Stimulated activated CD4-positive, alpha-beta T cell treated with anti-CD3 and anti-CD28 coated beads, Interleukin-2, amount 100 ng/mL, for 48 hours (primary cell): ENCODE results near the gene EMX2.
A peak's percentile ranks its signal among the peaks of the same experiment; 100 is the strongest.
"Not testable (repeated sequence)": the region's sequence is repeated elsewhere in the genome, so short reads cannot be mapped to it uniquely, and the experiment has no call there.

ENCODE experiments used
- DNase-seq, 2 donors: peaks; one replicate each; pipeline ENCODE4 v3.0.0-alpha.2; 2020

Gene EMX2

DNA sequence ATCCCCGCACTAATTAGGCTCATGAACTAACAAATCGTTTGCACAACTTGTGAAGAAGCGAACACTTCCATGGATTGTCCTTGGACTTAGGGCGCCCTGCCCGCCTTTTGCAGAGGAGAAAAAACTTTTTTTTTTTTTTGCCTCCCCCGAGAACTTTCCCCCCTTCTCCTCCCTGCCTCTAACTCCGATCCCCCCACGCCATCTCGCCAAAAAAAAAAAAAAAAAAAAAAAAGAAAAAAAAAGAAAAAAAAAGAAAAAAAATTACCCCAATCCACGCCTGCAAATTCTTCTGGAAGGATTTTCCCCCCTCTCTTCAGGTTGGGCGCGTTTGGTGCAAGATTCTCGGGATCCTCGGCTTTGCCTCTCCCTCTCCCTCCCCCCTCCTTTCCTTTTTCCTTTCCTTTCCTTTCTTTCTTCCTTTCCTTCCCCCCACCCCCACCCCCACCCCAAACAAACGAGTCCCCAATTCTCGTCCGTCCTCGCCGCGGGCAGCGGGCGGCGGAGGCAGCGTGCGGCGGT is at the start of gene EMX2:
Gene EMX2, plus strand, starts transcription at position 41 of the 519 bp plus-strand sequence. CDS start 522 bp downstream, outside the sequence.
- no peak for DNase-seq

DNA sequence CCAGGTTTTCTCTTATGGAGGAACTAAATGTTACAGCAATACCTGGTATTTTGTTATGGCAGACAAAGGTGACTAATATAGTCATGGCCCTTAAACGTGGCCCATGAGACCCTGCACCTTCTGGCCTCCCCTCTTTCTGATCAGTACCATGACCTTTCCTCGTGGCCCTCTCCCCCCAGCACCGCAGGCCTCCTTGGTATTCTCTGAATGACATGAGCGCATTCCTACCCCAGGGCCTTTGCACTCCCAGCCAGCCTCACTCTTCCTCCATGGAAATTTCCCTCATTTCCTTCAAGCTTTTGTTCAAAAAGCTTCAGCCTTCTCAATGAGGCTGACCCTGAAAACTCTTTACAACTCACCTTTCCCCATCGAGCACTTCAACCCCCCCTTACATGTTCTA is 46.5 kb upstream of the EMX2 start:
- DNase-seq: no peak

DNA sequence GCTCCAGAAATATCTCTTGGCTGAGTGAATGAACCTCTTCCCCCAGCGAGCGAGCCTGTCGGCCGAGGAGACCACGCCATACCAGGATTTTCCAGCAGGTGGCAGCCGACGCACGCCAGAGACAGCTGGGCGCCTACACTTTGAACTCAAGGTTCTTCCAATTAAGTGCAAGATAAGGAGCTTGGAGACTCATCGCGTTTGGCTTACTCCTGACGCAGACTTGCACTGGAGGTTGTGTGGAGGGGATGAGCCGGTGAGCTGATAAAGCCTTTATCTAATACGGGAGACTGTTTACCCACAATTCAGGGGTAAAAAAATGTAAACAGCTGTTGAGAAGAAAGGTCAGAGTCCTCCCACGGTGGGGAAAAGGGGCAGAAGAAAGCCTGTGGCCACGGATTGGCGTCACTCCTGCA is 45.9 kb upstream of the EMX2 start:
- peak; percentile 67 to 69 for DNase-seq

DNA sequence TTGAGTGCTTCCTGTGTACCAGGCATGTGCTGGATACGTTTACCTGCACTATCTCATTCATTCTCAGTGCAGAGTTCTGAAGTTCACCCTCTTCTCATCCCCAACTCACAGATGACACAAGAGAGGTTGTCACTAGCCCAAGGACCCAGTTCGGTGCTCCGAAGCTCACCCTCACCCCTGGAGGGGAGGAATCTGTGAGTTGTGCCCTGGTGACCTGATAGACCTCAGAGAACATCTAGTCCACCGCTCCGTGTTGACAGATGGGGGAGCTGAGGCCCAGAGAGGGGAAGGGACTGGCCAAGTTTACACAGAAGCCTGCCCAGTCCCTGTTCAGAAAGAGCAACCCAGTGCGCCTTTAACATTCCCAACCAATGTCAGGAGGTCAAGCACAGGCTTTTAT is 44.8 kb upstream of the EMX2 start:
- no peak for DNase-seq

DNA sequence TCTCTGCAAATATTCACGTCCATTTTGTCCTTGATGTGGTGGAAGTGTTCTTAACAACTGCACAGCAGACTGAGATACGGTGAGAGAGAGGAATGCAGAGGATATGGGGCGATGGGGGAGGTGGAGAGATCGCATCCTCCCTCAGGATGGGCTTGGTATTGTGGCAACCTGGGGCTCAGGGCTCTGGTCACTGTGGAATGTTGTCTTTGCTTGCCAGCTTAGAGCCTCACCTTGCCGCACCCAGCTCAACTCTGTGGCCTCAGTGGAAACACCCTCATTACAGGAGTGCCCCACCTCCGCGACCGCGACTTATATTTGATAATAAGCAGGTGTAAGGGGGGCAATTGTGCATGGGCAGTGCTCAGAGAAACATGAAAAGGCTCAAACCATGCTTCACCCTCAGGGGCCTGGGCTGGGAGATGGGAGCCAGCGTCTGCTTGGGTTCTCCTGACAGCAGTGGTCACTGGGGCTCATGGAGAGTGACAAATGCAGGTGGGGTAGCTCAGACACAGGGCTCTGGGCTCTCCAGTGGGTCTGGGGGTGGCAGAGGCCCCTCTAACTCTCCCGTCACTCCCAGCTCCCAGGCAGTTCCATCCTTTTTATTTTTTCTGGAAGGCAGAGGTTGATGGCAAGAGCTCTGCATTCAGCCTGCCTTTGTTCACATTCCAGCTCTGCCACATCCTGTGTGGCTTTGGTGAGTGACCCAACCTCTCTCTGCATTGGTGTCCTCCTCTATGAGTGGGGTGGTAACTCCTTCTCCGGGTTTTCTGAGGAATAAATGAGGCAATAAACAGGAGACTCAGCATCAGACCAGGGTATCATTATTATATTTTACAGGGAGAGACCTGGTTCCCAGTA is 43.1 kb upstream of the EMX2 start:
- DNase-seq: no peak

DNA sequence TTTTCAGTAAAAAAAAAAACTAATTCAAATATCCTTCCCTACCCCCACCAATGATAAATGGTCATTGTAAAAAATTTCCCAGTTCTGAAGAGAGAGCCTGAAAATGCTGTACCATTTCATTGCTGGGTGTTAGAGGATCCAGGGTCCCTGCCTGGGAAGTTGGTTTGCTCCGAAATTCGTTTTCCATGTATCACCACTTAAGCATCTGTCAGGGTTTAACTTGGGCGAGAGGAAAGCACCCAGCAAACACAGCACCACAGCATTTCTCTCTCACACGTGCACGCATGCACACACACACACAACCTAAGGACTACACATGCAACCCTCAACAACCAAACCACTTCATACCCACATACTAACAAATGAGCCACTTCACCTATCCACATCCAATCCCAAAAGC is 42.1 kb upstream of the EMX2 start:
- no peak for DNase-seq

DNA sequence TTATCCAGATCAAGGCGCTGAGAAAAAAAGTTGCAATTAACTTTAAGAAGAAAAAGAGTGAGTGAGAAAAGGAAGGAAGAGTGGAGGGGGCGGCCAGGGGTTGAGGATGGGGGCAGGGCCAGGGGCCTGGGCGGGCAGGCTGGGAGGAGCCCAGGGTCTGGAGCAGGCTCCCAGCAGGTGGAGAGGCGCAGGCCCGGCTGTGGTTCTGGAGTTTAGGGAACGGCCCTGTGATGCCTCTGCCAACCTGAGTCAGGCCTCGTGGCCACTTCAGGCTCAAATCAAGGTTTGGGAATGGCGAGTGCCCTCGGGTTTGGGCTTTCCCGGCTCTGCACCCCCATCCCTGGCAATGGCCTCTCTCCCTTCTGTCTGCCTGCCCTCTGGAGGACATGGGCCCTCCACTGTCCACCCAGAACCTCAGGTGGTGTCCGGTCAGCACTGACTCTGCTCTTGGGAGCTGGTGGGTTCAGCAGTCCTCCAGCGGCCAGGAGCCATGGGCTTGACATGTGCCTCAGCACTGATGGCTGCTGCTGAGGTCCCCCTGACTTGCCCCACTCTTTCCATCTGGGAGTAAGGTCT is 41.0 kb upstream of the EMX2 start:
- DNase-seq: no peak

DNA sequence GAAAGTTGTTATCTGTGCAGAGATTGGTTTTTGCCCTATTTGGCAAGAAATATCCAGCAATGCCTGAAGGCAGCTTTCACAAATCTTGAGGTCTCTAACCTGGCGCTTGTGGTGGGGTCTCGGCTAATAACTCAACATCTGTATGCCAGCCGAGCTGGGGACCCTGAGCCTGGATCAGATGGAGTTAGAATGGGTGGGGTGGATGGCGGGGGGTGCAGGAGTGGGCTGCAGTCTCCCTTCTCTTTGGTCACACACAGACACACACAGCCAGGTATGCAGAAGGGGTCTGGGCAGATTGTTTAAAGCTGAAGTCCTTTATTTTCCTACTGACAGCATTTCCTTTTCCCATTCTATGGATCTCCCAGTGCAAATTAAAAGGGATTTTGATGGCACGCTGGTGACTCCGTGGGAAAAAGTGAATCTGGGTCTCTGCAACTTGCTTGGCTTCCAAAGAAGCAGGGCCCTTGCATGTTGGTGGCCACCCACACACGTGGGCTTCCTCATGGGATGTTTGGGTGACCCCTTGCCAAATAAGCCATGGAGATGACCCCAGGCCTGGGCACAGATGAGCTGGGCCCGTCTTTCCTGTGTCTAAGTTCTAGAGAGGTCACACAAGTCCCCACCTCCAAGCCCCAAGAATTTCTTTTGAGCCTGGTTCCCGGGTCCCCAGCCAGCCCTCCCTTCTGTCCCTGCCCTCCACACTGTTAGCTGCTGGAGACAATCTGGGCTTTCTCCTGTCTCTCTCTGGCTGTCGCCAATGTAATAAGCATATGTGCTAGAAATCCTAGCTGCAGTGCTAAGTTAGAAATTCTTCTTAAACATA is 39.9 kb upstream of the EMX2 start:
- DNase-seq: no peak

DNA sequence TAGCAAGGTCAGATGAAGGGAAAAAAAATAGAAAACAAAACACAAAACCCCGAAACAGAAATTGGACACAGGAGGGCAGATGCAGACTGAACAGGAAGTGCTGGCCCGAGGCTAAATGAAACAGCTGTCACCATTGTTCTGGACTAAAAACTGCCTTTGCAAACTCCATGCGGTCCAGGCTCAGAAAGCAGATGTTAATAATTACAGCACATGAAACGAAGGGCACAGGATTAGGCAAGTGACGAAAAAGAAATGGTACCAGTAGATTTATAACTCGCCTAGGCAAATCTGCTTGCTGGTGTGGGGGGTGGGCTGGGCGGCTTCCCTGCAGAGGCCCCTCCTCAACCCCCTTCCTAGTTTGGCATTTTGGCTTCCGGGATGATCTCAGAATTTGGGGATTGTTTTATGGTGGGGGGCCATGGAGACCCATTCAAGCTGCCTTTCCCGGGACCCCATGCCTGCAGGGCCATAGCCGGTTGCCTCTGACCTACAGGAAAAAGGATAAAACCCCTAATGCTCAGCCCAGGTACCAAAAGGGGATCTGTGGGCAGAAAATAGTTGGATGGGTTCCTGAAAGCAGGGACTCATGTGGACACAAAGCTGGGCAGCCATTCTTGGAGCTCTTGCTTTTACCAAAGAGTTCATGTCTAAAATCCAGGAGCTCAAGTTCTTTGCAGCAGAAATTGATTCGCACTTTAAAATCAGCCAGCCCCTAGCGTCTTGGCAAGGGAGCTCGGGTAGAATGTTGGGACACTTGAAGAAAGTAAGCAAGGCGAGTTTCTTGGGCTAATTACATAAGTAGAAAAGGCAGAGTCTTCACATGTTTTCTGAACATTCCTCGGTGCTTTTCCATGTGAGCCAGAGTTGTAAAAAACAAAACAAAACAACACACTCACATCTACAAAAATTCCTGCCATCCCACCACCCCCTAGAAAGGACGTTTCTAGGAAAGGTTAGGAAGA is 39.0 kb upstream of the EMX2 start:
- DNase-seq: no peak

DNA sequence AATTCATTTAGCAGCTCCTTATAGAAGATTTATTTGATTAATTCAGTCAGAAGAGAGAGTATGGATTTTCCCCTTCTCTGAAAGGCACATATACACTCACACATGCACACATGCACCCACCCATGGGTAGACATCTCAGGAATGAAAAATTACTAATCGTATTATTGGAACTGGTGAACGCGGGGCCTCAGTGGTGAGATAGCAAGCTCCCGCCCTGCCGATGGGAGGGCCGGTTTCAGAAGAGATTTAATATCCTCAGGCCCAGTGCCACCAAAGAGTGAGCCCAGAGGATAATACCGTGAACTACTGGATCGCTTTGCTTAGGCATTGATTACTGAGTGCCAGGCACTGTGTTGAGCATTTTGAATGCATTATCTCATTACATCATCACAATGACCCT is 38.0 kb upstream of the EMX2 start:
- DNase-seq: no peak

DNA sequence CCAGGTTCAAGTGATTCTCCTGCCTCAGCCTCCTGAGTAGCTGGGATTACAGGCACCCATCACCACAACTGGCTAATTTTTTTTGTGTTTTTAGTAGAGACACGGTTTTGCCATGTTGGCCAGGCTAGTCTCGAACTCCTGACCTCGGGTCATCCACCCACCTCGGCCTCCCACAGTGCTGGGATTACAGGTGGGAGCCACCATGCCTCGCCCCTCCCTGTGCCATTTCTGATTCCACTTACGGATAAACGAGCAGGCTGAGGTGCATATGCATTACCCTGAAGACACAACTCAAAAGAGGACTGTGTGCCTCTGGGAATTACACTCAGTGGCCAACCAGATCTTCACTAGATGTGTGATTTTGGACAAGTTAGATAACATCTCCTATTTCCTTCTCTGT is 35.5 kb upstream of the EMX2 start:
- DNase-seq: not testable (repeated sequence)

DNA sequence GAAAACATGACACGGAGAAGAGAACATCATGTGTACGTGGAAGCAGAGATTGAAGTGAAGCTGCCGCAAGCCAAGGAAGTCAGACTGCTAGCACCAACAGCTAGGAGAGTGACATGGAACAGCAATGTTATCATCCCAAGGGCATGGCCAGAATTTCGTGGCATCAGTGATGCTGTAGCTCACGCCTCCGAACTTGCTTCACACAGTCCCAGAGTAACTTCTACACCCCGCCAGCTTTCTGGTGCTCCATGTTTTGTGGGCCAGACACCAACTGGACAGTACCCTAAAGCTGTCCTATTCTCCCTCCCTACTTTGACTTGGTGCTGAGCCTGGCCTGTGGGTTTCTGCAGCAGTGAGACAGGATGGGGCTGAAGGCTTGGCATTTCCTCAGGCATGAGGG is 33.0 kb upstream of the EMX2 start:
- no peak for DNase-seq

DNA sequence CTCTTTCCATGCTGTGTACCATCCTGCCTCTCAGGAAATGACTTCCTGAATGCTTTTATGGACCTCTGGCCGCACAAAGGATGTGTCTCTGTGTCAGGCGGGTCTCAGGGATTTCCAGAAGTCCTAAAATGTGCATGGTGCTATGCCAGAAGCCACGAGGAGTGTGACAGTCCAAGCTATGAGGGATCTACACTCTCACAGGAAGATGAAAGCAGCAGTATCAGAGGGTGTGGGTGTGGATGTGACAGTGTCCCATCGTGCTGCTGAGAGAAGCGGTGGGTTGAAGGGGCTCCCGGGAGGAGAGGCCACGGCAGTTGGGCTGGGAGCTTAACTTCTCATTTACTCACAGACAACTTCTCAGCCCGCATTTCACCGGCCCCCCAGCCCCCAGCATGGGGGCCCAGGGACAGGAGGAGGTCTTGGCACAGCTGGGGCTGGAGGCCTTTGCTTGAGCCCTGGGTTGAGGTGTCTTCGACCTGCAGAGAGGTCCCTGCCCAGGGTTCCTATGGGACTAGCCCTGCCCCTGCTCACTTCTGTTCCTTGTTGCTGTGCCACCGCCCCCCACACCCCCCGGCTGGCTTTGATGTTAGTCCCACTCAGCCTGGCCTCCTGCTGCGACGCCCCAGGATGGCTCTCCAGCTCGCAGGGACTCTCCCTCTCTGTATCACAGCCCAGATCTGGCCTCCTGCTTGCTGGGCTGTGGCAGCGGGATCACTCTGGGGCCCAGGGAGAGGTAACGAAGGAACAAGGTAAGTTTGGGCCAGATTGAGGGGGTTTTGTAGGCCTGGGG is 30.8 kb upstream of the EMX2 start:
- DNase-seq: no peak

DNA sequence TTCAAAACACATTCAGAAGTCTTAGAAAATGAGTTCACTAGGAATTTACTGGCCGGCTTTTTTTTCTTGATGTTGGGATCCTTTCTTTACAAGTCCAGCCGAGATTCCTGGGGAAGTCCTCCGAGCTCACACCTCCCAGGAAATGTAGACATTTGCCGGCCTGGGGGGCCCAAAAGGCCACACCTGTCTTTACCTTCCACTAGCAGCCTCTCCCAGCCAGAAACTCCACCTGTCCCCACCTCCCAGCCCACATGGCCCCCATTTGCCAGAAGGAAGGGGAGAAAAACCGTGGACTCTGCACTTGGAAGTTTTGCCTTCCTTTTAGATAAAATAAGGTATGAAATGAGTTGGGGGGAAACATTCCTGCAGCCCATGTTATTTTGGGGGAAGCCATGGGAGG is 27.6 kb upstream of the EMX2 start:
- DNase-seq: no peak

DNA sequence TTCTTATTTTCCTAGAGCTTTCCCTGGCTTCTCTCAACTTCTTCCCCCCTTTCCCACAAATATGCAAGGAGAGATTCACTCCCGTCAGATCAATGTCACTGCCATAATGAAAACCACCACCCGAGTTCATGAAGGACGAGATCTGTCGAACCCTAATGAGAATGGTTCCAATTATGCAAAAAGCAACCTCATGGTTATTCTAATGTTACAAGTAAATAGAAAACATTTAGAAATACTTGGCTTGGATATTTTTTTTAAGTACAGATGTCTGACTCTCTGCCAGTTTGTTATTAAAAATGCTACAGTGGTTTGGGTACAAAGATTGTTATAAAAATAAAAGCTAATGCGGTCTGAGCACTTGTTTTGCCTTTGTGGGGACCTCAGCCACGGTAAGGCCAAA is 25.9 kb upstream of the EMX2 start:
- no peak for DNase-seq

DNA sequence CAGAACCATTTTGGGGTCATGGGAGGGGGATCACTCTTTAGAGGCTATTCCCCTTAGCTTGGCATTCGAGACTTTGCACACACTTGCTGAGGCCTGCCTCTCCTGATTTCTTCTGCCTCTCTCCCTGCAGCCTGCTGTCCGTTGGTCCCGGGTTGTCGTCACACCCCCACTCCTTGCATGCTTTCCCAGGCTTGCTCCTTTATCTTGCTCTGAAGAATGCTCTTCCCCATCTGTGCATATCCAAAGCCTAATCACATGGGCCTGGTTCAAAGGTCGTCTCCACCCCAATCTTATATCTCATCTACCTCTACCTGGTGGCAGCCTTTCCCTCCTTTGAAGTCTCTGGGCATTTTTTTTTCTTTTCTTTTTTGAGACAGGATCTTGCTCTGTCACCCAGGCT is 24.3 kb upstream of the EMX2 start:
- DNase-seq: no peak

DNA sequence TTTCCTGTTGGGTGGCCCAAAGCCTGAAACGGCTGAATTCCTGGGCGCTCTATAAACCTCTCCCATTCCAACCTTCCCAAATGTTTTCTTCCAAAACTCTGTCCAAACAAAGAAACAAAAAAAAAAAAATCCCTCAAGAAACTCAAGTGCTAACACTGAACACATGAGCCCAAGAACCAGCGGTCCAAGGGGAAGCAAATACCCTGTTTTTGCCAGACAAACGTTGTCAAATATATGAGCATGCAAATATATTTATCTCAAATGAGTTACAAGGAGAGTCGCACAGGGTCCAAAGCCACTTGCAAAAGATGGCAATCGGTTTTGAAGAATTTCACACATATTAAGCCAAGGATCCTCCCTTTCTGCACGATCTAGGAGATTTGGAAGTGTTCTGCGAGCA is 23.3 kb upstream of the EMX2 start:
- DNase-seq: no peak

DNA sequence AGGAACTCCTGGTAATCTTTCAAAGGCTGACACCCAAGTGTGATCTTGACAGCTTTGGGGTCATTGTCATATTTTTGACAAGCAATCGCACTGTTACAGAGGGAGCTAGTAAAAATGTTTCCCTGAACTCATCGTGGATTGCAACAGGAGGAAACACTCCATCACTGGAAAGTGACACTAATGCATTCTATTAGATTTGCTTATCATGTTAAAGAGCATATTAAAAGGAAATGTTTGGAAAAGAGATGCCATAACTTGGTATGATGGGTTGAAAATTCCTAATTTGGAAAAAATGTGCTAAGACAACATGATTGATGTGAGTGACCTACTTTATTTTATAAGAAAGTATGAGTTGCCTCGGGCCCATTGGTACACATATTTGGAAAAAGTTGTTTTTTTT is 22.7 kb upstream of the EMX2 start:
- DNase-seq: no peak

DNA sequence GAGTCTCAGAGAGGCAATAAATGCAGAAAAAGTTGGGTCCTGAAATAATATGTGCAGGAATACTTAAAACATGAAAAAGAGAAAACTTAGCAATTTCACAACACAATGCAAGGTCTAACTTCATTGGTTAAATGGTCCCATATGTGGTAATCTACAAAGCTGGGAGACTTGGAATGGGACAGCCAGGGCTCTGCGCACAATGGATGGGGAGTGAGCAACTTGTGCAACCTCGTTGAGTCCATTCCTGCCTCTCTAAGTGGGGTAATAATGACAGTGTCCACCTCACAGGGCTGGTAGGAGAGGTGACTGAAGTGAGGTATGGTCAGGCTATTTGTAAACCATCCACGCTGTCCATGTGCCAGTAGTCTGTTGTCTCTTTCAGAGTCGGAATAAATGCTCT is 11.8 kb upstream of the EMX2 start:
- DNase-seq: no peak

DNA sequence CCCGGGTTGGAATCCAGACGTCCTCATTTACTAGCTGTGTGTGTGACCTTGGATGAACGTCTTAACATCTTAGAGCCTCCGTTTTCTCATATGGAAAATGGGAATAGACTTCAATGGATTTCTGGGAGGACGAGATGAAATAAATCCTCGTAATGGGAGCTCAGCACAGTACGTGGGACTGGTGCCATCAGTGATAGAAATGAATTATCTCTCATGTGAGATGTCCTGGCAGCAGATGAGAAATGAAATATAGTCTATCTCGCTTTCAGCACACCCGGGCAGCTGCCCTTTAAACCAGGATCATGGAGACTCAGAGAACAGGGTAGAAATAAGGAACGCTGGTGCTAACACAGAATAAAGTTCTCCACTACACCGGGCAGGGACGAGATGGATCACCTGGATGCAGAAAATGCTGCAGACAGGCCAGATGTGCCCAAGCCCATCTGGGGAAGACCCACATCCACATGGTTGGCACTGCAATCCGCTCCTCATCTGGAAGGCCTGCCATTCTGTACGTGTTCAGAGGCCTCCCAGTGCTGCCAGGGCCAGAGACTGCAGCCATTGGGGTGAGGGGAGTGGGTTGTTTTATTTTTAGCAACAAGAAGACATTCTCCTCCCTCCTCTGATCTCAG is 11.1 kb upstream of the EMX2 start:
- DNase-seq: no peak

DNA sequence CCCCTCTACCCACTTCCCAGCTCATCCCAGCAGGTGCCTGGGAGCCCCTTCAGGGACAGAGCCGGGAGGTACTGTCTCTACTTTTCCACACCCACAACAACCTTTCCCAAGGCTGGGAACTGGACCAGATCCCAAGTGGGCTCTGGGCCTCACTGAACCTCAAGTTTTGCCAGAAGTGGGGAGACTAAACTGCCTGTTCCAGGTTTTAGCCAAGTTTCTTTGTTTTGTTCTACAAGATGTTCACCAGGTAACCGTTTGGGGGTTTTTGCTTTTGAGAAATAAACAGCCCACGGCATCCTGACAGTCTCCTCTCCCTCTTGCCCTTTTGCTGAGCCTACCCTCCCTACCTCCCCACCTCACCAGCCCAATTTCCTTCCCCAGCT is 10.6 kb upstream of the EMX2 start:
- no peak for DNase-seq
